Adrenal gland (tissue), 19 donors: ENCODE results near the gene PM20D1. TPM values are rescaled to one million over a fixed set of nuclear protein-coding genes. Genes with fewer than 3 reads are reported as not detected.
"Not testable (repeated sequence)": the region's sequence is repeated elsewhere in the genome, so short reads cannot be mapped to it uniquely, and the experiment has no call there.

ENCODE experiments used
- DNase-seq, 7 donors: peaks; one replicate each; pipeline ENCODE4 v3.0.0-alpha.2; 2019 to 2020
- H3K27ac ChIP-seq, 5 donors: fragments of 200-600 bp; sonication (generic) in 4 of 5; 1 replicate in 3 of 5; 2 replicates in 2 of 5; pipeline versions ENCODE4 v1.5.1 to v1.8.0; 2016 to 2020; ENCODE audit warnings: mild to moderate bottlenecking in 1 of 5
- H3K27me3 ChIP-seq: fragments of 200-600 bp; 2 replicates; pipeline ENCODE4 v1.8.0; 2021
- H3K36me3 ChIP-seq, 2 donors: fragments of 200-600 bp; replicated peaks in 1 of 2; 1 replicate in 1 of 2; 2 replicates in 1 of 2; pipeline versions ENCODE4 v1.5.1 to v1.8.0; 2018 to 2022
- H3K4me1 ChIP-seq, 2 donors: fragments of 200-600 bp; replicated peaks in 1 of 2; 1 replicate in 1 of 2; 2 replicates in 1 of 2; pipeline versions ENCODE4 v1.5.1 to v1.8.0; 2018 to 2021
- H3K4me3 ChIP-seq, 4 donors: fragments of 200-600 bp; sonication (generic) in 3 of 4; one replicate each; pipeline ENCODE4 v1.5.1; 2016 to 2018
- H3K9me3 ChIP-seq, 3 donors: fragments of 200-600 bp; sonication (generic) in 1 of 3; replicated peaks in 1 of 3; 1 replicate in 2 of 3; 2 replicates in 1 of 3; pipeline versions ENCODE4 v1.5.1 to v1.8.0; 2016 to 2021
- CTCF ChIP-seq, 6 experiments: fragments of 450-650 bp in 4 of 6; fragments of 200-600 bp in 2 of 6; sonication (generic) in 1 of 6; IDR thresholded peaks; 1 replicate in 5 of 6; 2 replicates in 1 of 6; pipeline versions ENCODE4 v1.5.1 to v1.8.0; 2016 to 2021; ENCODE audit warnings: antibody characterized with exemption in 6 of 6, mild to moderate bottlenecking in 2 of 6, moderate library complexity in 1 of 6
- POLR2A ChIP-seq, 2 donors: fragments of 450-650 bp; IDR thresholded peaks; one replicate each; pipeline ENCODE4 v1.6.1; 2017; ENCODE audit warnings: antibody characterized with exemption in 2 of 2, mild to moderate bottlenecking in 2 of 2, moderate library complexity in 1 of 2
- WGBS, 4 donors: extraction: QIAGEN DNeasy Blood & Tissue Kit in 2 of 4; methylation state at CpG; one replicate each; pipeline versions ENCODE4 v1.1.5 to v1.1.7; 2013 to 2017; 5-methylcytosine and 5-hydroxymethylcytosine counted together
- intact Hi-C, 2 donors: fragments of 100-400 bp; cut with DNase I; formaldehyde crosslinking; loops; one replicate each; pipeline versions ENCODE4 v1.14.1 to v1.15.0; 2022 to 2023
- long read RNA-seq, 10 donors: library from polyadenylated mRNA in 3 of 10; unstranded in 2 of 10; stranded (forward) in 1 of 10; transcript quantifications; one replicate each; pipeline ENCODE4 v2.0.0 and lab custom pipeline, GENCODE V29; 2021 to 2026
- polyA plus RNA-seq, 3 donors: library from polyadenylated mRNA; stranded (reverse); fragments of 200-250 nt in 2 of 3; fragments of 350-450 nt in 1 of 3; fragmentation: Illumina TruSeq in 1 of 3; extraction: RNeasy Lipid Tissue Mini Kit (QIAGEN cat#74804) in 1 of 3; gene quantifications; one replicate each; pipeline ENCODE4 v1.2.3, GENCODE V29; 2013 to 2014
- total RNA-seq, 9 donors: library from RNA; depleted of rRNA in 4 of 9; stranded (reverse); fragments of >200 nt in 4 of 9; fragments of 120-200 nt in 1 of 9; fragmentation: NEBNext Ultra II Directional in 1 of 9; extraction: Animal tissue kit (Norgen Biotek cat#: 25700) in 1 of 9; gene quantifications; one replicate each; pipeline versions ENCODE4 v1.1.0 to v1.2.4, GENCODE V29; 2013 to 2023
- donor health status: healthy with polysubstance abuse.
- donor health status: Bipolar disorder and iron deficiency.
- donor health status: DM: yes; HTN: yes; CAD: no.
- donor health status: DM: no; HTN: no; CAD: no.
- donor health status: DM: no; HTN: no; CAD: no.
- donor health status: DM: yes; HTN: yes; CAD: no.

PM20D1 gene
- total RNA-seq (under 1 TPM in 6 of 9 donors, not detected in 3; 0.22 to 0.64 (median 0.47) TPM), polyA plus RNA-seq (1 to 10 TPM in 1 of 3 donors, under 1 TPM in 2; 0.07 to 1.8 (median 0.48) TPM)
- long read RNA-seq, donor 1, result 0 reads
- long read RNA-seq, donor 2, result 0 reads
- long read RNA-seq, donor 3, result 0 reads
- long read RNA-seq, donor 4, result 0 reads
- long read RNA-seq, donor 5, partial matches to known transcripts, result 1 of 1 reads
- long read RNA-seq, donor 5, other reads (novel, unspliced or antisense), result 0 of 1 reads
- long read RNA-seq, donor 6, result 0 reads
- long read RNA-seq, donor 7, result 0 reads
- long read RNA-seq, donor 8, result 0 reads
- long read RNA-seq, donor 9, result 0 reads
- long read RNA-seq, donor 10, result 0 reads

- intact Hi-C loops, result no loop called here
- H3K4me3 ChIP-seq, result peak within 1 kb of the TSS in 2 of 4 donors; percentile 15 to 39
Measured at GRCh38 chr1:205849619-205850355, at the start of gene PM20D1. Gene PM20D1, minus strand, starts transcription at chr1:205850132. Its CDS starts 60 bp downstream, at chr1:205850072.

GRCh38 chr1:205896351-205896750 is 46.4 kb upstream of the PM20D1 start:
- no peak overlapping the region for H3K4me3 ChIP-seq
- peaks cover 4% of the 10 kb centered on the region for H3K27me3 ChIP-seq
- intact Hi-C loops, result no loop called here
- no peaks in the 10 kb centered on the region for H3K9me3 ChIP-seq
- H3K4me1 ChIP-seq, result no peaks in the 10 kb centered on the region
- DNase-seq, result no peak
- WGBS, 4 donors, result 77 to 100% (median 88%) methylated on average over 1 of the region's 1 CpG
- TF ChIP-seq POLR2A (IDR thresholded peaks at IDR 0.05) (no peak), CTCF (IDR thresholded peaks at IDR 0.05) (no peak)
- no peaks in the 10 kb centered on the region for H3K36me3 ChIP-seq
- H3K27ac ChIP-seq, result no peak overlapping the region

More at GRCh38 chr1:205849619-205850355, at the start of gene PM20D1:
- Histone ChIP-seq H3K27me3 (no peaks in the 10 kb centered on the region), H3K27ac (no peak within 1 kb of the TSS), H3K9me3 (peaks cover 0 to 4% (median 0%) of the 10 kb centered on the region in 3 donors), H3K36me3 (no peaks in the 10 kb centered on the region), H3K4me1 (no peaks in the 10 kb centered on the region)
- TF ChIP-seq POLR2A (IDR thresholded peaks at IDR 0.05), result peak in 1 of 2 donors; percentile 37
- no peak for TF ChIP-seq CTCF (IDR thresholded peaks at IDR 0.05)
- WGBS, 4 donors, result 46 to 90% (median 66%) methylated on average over 18 to 39 of the region's 39 CpGs
- DNase-seq, result peak; percentile 52 to 89 (median 75)

GRCh38 chr1:205894119-205894518 is 44.2 kb upstream of the PM20D1 start:
- WGBS, 4 donors, result 80 to 95% (median 85%) methylated on average over 3 of the region's 3 CpGs
- H3K36me3 ChIP-seq, H3K4me1 ChIP-seq, DNase-seq, H3K4me3 ChIP-seq, H3K27me3 ChIP-seq, H3K9me3 ChIP-seq, intact Hi-C loops, H3K27ac ChIP-seq: not testable (repeated sequence)

GRCh38 chr1:205892175-205892574 is 42.2 kb upstream of the PM20D1 start:
- H3K4me3 ChIP-seq, H3K36me3 ChIP-seq, H3K9me3 ChIP-seq, H3K4me1 ChIP-seq, H3K27ac ChIP-seq, DNase-seq, intact Hi-C loops, H3K27me3 ChIP-seq: not testable (repeated sequence)
- 43 to 63% (median 58%) methylated on average over 2 of the region's 2 CpGs for WGBS, 4 donors

- DNase-seq, H3K27me3 ChIP-seq, H3K36me3 ChIP-seq, H3K9me3 ChIP-seq, intact Hi-C loops, H3K27ac ChIP-seq, H3K4me1 ChIP-seq, H3K4me3 ChIP-seq: not testable (repeated sequence)
- WGBS, 4 donors, result 80 to 100% (median 87%) methylated on average over 2 of the region's 2 CpGs
Measured at GRCh38 chr1:205891481-205891880, 41.5 kb upstream of the PM20D1 start.

- DNase-seq, H3K4me1 ChIP-seq, intact Hi-C loops, H3K27me3 ChIP-seq, H3K27ac ChIP-seq, H3K4me3 ChIP-seq, H3K36me3 ChIP-seq, H3K9me3 ChIP-seq: not testable (repeated sequence)
- WGBS, 4 donors, result 84 to 98% (median 93%) methylated on average over 3 of the region's 3 CpGs
Measured at GRCh38 chr1:205890631-205891030, 40.7 kb upstream of the PM20D1 start.

- H3K27ac ChIP-seq, H3K36me3 ChIP-seq, intact Hi-C loops, H3K4me3 ChIP-seq, H3K27me3 ChIP-seq, H3K4me1 ChIP-seq, H3K9me3 ChIP-seq, DNase-seq: not testable (repeated sequence)
- 69 to 93% (median 84%) methylated on average over 3 of the region's 3 CpGs for WGBS, 4 donors
Measured at GRCh38 chr1:205889706-205890105, 39.8 kb upstream of the PM20D1 start.

GRCh38 chr1:205889006-205889405 is 39.1 kb upstream of the PM20D1 start:
- DNase-seq, H3K27me3 ChIP-seq, H3K27ac ChIP-seq, H3K9me3 ChIP-seq, H3K4me3 ChIP-seq, H3K36me3 ChIP-seq, H3K4me1 ChIP-seq, intact Hi-C loops: not testable (repeated sequence)
- 63 to 92% (median 80%) methylated on average over 4 of the region's 4 CpGs for WGBS, 4 donors
